GM13977 (cell line): ENCODE results near the gene TRAF7.

Source experiments
- DNase-seq: peaks from one replicate; pipeline ENCODE4 v3.0.0; 2012; ENCODE audit warnings: low spot score
- in situ Hi-C: fragments of 300-500 bp; cut with MboI; formaldehyde crosslinking; loops from one replicate; pipeline ENCODE4 v1.12.0; 2022; ENCODE audit warnings: low sequenced_read_pairs, low pct_unique_long_range_greater_than_20kb, mixed read lengths, inconsistent platforms; ENCODE audit not compliant: unreplicated experiment
- TF ChIP-seq, protein P1 (sequence below): IDR thresholded peaks from 2 replicates; pipeline ENCODE4 v1.5.1; 2012; ENCODE audit warnings: mild to moderate bottlenecking, control low read depth; ENCODE audit not compliant: insufficient read depth; ENCODE audit errors: extremely low read depth, missing control alignments

Gene TRAF7

DNA sequence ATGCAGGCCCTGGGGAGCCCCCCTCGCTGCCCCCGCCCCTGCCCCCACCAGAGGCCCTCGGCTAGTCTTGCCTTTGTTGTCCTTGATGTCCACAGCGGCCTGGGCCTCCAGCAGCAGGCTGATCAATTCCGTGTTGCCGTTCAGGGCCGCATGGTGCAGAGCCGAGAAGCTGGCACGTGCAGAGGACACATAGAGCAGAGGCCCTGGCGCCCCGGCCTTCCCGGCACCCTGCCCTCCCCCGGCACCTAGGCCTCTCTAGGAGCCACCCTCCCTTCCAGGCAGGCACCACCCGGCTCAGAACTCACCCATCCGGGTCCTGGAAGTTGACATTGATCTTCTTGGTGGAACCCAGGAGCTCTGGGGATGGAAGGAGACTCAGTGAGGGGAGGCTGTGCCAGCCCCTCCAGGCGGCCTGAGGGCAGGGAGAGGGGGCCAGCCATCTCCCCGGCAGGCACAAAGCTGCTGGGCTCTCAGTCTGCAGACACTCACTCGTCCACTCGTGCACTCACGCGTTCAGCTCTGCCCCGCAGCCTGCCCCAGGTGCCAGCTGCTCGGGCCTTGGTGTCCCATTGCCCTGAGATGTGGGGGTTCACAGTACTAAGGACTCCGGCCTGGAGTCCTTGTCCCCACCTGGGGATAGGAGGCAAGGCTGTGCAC lies 34.5 kb downstream of the TRAF7 start:
- DNase-seq = no peak
- TF ChIP-seq, protein P1, sequence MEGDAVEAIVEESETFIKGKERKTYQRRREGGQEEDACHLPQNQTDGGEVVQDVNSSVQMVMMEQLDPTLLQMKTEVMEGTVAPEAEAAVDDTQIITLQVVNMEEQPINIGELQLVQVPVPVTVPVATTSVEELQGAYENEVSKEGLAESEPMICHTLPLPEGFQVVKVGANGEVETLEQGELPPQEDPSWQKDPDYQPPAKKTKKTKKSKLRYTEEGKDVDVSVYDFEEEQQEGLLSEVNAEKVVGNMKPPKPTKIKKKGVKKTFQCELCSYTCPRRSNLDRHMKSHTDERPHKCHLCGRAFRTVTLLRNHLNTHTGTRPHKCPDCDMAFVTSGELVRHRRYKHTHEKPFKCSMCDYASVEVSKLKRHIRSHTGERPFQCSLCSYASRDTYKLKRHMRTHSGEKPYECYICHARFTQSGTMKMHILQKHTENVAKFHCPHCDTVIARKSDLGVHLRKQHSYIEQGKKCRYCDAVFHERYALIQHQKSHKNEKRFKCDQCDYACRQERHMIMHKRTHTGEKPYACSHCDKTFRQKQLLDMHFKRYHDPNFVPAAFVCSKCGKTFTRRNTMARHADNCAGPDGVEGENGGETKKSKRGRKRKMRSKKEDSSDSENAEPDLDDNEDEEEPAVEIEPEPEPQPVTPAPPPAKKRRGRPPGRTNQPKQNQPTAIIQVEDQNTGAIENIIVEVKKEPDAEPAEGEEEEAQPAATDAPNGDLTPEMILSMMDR = no peak
- in situ Hi-C loops = no loop called here

GRCh38 chr16:2190659-2191445 lies 35.3 kb downstream of the TRAF7 start:
- DNase-seq = no peak
- TF ChIP-seq, protein P1 = no peak
- in situ Hi-C loops = no loop called here

- no peak for DNase-seq
- in situ Hi-C loops = no loop called here
- TF ChIP-seq, protein P1 = no peak
Measured at GRCh38 chr16:2191446-2191706, 35.8 kb downstream of the TRAF7 start.

DNA sequence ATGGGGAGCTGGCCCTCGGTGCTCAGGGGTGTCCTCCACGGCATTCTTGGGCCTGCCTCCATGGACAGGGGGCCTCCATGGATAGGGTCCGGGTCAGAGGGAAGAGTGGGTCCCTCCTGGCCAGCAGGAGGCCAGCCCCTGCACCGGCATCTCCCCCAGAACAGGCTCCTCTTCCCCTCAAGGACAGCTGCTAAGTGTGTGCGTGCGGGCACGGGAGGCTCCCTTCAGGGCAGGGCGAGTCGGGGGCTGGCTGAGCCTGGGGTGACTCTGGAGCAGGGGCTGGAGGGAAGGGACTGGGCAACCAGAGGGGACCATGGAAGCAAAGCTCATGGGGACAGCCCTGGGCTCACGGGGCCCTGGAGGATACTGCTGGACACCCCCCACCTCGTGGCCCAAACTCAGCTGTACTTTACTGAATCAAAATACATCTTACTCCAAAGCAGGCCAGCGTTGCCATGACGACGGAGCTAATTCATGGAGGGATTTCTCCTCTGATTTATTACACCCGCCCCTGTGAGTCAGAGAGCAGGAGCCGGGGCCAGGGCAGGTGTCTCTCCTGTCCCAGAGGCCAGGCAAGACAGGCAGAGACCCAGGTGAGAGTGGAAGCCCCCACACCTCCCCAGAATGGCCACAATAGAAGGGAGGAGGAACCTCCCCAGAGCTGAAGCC lies 38.7 kb downstream of the TRAF7 start:
- in situ Hi-C loops = no loop called here
- TF ChIP-seq, protein P1 = no peak
- no peak for DNase-seq

DNA sequence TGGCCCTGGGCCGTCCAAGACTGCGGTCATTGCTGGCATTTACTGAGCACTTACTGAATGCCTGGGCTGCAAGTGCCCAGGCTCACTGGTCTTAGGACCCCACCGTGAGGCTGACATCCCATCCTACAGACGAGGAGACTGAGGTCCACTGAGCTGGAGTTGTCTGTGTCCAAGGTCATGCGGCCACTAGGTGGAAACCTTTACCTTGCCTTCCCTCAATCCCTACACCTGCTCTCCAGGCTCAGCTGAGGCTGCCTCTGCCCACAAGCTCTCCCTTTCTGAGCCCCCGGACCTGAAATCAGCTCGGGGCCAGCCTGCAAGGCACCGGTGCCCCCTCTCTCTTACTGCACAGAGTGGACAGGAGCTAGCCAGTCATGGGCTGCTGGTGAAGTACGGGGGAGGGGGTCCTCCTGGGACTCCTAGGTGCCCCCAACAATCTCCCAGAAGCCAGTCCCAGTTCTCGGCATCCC lies 39.3 kb downstream of the TRAF7 start:
- in situ Hi-C loops = no loop called here
- TF ChIP-seq, protein P1 = peak; percentile 65
- peak; percentile 80 for DNase-seq

GRCh38 chr16:2195322-2196161 lies 40.0 kb downstream of the TRAF7 start:
- no peak for DNase-seq
- in situ Hi-C loops = no loop called here
- TF ChIP-seq, protein P1 = no peak
